Stimulated activated CD4-positive, alpha-beta T cell treated with anti-CD3 and anti-CD28 coated beads, Interleukin-12 subunit alpha, Interleukin-12 subunit beta, amount 100 ng/mL, for 4 hours (primary cell): ENCODE data around the gene MRPL52.
"Not testable (repeated sequence)": the region's sequence is repeated elsewhere in the genome, so short reads cannot be mapped to it uniquely, and the experiment has no call there.

Source experiments
- DNase-seq: peaks from one replicate; pipeline ENCODE4 v3.0.0-alpha.2; 2020

The MRPL52 gene

DNA sequence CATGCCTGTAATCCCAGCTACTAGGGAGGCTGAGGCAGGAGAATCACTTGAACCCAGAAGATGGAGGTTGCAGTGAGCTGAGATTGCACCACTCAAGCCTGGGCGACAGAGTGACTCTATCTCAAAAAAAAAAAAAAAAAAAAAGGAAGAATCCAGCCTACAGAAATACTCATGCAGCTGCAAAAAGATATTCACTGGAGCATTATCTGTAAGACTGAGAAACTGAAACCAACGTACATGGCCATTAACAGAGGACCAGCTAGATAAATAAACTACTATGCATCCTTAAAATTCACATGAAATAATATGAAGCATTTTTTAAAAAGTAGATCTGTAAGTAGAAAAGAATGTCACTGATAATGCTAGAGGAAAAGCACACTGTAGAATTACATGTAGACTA is 18.0 kb upstream of the MRPL52 start:
- no peak for DNase-seq

- DNase-seq, result no peak
Observed at GRCh38 chr14:22812744-22813143, 16.9 kb upstream of the MRPL52 start.

- no peak for DNase-seq
Observed at GRCh38 chr14:22813145-22813544, 16.5 kb upstream of the MRPL52 start.

GRCh38 chr14:22814373-22814772 is 15.3 kb upstream of the MRPL52 start:
- DNase-seq, result no peak

DNA sequence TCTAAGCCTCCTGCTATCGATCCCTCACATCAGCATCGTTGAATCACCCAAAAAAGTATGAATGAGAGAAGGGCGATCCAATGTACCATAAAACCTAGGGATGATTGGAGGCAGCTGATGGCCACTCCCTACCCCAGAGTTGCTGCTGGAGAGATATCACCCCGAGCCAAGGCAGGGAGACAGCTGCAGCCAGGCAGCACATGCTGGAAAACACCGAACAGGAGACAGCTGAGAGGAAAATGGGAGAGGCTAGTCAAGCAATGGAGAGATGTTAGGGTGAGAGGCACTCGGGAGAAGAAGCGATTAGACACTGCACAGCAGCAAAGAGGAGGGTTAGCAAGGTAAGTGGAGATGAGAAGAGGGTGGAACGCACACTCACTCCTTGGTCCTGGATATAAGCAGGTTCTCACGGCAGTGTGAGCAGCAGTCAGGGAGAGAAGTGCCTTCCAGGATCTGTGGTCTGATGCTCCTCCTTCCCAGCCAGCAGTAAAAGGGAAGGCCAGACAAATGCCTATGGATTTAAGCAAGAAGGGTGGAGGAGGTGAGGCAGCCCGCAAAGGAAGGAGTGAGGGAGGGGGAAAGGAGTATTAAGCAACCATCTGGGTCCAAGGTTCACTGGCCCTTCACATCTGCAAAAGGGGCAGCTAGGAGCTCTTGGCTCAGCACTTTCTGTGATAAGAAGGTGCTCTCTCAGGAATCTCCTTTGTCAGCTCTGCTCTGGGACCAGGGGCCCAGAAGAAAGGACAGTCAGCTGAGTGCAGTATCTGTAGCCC is 14.6 kb upstream of the MRPL52 start, which contains the start of gene SLC7A7:
SLC7A7 (minus strand) TSS at position 495 of the 773 bp plus-strand sequence. CDS start 2,037 bp downstream, outside the sequence.
- no peak for DNase-seq

- DNase-seq, result no peak
Observed at GRCh38 chr14:22819151-22819988, 10.3 kb upstream of the MRPL52 start.

DNA sequence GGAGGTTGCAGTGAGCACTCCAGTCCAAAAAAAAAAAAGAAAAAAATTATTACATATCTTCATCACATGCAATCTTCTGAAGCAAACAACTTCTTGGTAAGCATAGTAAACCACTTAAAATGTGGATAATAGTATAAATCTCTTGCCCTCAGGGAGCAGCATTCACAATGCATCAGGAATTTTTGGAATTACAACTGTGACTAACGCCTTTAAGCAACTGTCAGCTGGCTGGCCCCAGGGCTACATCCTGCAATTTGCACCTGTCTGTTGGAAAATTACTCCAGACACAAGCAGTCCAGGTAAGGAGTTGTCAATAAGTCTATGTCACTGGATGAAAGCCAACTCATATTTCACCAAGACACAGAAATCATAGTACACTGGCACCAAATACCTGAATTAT is 9.0 kb upstream of the MRPL52 start:
- no peak for DNase-seq

DNA sequence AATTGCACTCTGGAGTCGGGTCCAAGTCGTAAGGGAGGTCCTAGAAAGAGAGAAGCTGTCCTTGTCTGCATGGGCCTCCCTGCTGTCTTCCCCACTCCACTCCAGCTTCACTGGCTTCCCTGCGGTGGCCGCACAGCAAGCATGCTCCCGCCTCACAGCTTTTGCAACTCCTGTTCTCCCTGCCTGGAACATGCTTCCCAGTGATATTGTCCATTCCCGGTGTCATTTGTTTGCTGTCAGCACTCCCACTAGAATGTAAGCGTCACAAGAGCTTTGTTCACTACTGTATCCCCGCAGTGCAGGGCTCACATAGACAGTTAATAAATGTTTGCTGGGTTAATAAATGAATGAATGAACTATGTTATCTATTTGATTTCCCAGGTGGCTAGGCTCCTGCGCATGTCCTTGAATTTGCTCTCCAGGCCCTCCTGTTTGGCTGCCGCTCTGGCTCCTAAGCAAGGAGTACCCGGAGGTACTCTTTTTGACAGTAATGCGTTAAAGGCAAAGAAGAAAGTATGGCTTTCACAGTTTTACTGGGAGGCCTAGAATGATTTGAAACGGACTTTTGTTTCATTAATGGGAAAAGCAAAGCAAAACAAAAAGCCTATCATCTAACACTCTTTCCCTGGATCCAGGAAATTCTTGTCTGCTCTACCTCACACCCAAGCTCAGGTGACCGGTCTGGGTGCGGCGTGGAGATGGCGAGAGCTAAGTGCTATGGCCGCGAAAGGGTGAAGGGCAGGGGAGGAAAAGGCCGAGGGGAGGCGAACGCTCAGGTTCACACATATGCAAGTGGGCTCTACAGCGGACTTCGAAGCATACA is 8.3 kb upstream of the MRPL52 start:
- DNase-seq, result no peak

- no peak for DNase-seq
Observed at GRCh38 chr14:22822016-22822570, 7.6 kb upstream of the MRPL52 start.

- peak; percentile 64 for DNase-seq
Observed at GRCh38 chr14:22822571-22823098, 7.1 kb upstream of the MRPL52 start.

DNA sequence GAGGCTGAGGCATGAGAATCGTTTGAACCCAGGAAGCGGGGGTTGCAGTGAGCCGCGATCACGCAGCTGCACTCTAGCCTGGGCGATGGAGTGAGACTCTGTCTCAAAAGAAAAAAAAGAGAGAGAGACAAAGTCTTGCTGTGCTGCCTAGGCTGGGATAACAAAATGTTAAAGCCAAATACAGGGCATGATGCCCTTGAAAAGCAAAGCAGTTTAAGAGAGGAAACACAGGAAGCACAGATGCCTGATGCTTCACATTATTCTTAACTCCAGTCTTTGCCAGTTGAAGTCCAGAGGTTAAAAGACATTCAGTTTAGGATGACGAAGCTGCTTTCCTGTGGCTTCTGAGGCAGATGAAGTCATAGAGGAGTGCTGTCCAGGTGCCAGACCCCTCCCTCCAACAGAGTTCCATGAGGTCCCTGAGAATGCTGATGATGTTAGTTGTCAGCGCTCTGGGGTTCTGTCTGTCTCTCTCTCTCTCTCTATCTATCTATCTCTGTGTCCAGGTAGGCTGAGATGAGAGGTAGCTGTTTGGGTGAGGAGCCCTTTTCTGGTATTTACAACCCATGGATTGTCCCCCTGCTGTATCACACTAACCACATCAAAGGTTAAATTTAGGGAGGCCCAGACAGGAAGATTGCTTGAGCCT is 4.9 kb upstream of the MRPL52 start:
- no peak for DNase-seq

- not testable (repeated sequence) for DNase-seq
Observed at GRCh38 chr14:22829076-22829660, 519 bp upstream of the MRPL52 start.

DNA sequence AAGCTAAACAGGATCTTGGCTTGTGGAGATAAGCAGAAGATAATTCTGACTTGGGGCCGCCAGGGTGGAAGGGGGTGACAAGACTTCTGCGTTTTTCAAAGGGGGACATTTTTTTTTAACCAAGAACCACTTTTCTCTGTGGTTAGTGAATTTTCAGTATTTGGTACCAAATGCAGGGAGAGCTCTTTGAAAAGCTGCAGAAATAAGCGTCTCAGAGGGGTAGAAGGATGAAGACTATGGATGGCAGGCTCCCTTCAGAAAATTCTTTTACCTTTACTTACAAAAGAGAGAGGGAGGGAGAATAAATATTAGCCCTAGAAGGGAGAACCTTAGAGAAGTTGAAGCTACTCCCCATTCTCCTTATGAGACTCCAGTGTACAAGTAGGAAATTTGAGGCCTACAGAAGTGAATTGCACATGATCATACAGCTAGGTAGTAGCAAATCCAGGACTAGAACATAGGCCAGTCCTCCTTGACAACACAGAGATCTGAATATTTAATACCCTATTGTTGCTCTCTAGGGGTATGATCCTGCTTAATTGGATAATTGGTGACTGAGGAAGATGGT is 840 bp downstream of the MRPL52 start:
- no peak for DNase-seq

DNA sequence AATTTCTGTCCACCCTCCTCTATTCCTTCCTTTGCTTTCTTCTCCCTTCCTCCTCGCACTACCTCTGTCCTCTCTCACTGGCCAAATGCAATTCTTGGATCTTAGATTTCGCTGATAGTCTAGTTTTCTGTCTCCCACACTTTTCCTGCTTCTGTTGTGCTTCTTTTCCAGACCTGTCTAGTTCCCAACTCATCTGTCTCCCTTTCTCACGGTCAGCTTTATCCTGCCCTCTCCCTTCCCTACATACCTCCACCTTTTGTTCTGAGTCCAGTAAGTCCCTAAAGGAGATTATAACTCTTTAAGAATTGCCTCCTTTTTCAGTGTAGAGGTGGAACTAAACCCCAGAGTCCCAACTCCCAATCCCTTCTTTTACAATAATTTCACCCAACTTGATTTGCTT is 5.8 kb downstream of the MRPL52 start:
- no peak for DNase-seq

- no peak for DNase-seq
Observed at GRCh38 chr14:22836301-22837113, 6.8 kb downstream of the MRPL52 start, which contains the start of gene MMP14. Gene MMP14, plus strand, starts transcription at chr14:22836585. Its CDS starts 233 bp downstream, at chr14:22836818.

GRCh38 chr14:22837114-22837749 is 7.5 kb downstream of the MRPL52 start:
- DNase-seq, result no peak

DNA sequence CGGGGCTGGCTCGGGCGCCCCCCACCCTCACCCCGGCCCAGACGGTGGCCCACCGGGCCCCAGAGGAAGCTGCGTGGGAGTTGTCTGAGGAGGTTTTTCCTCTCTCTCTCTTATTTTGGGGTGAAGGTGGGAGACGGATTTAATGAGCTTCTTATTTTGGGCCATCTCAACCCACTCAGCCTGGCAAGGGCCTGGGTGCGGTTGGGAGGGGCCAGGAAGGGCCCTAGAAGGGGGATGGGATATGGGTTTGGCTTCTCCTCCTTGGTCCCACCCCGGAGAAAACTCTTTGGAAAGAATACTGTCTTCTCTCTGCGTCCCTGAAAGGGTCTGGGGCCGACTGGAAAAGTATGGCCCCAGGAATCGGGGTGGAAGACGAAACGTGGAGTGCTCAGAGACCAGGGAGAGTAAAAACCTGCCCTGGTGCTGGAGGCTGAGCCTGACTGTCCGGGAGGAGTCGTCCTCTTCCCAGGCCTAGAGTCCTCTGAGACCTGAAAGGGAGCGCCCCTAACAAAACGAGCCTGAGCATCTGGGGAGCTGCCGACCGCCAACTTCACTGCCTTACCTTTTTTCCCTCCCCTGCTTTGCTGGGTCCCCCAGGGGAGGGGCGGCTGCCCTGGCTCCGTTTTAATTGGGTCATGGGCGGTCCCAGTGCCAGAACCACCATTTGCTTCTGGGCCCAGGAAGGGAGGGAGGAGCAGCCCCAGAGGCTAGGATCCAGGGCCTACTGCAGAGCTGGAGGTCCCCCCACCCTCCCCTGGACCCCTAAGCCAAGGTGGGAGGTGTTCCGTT is 8.3 kb downstream of the MRPL52 start:
- no peak for DNase-seq

GRCh38 chr14:22838631-22839041 is 8.9 kb downstream of the MRPL52 start:
- DNase-seq, result no peak
